ENCODE data around the gene ARID1B.

- TF ChIP-seq MYBL2 (CRISPR knock-in tag; IDR thresholded peaks at IDR 0.05) (no peak), CBFB (CRISPR knock-in tag; IDR thresholded peaks at IDR 0.05; ENCODE audit: low read depth) (no peak), ETV6 (CRISPR knock-in tag; IDR thresholded peaks at IDR 0.05) (no peak), GTF2I (CRISPR knock-in tag; conservative IDR thresholded peaks at IDR 0.05) (no peak)
- TF ChIP-seq, protein P1, sequence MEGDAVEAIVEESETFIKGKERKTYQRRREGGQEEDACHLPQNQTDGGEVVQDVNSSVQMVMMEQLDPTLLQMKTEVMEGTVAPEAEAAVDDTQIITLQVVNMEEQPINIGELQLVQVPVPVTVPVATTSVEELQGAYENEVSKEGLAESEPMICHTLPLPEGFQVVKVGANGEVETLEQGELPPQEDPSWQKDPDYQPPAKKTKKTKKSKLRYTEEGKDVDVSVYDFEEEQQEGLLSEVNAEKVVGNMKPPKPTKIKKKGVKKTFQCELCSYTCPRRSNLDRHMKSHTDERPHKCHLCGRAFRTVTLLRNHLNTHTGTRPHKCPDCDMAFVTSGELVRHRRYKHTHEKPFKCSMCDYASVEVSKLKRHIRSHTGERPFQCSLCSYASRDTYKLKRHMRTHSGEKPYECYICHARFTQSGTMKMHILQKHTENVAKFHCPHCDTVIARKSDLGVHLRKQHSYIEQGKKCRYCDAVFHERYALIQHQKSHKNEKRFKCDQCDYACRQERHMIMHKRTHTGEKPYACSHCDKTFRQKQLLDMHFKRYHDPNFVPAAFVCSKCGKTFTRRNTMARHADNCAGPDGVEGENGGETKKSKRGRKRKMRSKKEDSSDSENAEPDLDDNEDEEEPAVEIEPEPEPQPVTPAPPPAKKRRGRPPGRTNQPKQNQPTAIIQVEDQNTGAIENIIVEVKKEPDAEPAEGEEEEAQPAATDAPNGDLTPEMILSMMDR (IDR thresholded peaks at IDR 0.05) = no peak
- TF ChIP-seq, protein P2, sequence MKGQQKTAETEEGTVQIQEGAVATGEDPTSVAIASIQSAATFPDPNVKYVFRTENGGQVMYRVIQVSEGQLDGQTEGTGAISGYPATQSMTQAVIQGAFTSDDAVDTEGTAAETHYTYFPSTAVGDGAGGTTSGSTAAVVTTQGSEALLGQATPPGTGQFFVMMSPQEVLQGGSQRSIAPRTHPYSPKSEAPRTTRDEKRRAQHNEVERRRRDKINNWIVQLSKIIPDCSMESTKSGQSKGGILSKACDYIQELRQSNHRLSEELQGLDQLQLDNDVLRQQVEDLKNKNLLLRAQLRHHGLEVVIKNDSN (CRISPR knock-in tag; IDR thresholded peaks at IDR 0.05) = no peak
- TF ChIP-seq, protein P3, sequence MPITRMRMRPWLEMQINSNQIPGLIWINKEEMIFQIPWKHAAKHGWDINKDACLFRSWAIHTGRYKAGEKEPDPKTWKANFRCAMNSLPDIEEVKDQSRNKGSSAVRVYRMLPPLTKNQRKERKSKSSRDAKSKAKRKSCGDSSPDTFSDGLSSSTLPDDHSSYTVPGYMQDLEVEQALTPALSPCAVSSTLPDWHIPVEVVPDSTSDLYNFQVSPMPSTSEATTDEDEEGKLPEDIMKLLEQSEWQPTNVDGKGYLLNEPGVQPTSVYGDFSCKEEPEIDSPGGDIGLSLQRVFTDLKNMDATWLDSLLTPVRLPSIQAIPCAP (CRISPR knock-in tag; IDR thresholded peaks at IDR 0.05) = no peak
- TF ChIP-seq, protein P4, sequence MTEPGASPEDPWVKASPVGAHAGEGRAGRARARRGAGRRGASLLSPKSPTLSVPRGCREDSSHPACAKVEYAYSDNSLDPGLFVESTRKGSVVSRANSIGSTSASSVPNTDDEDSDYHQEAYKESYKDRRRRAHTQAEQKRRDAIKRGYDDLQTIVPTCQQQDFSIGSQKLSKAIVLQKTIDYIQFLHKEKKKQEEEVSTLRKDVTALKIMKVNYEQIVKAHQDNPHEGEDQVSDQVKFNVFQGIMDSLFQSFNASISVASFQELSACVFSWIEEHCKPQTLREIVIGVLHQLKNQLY (CRISPR knock-in tag; IDR thresholded peaks at IDR 0.05) = no peak
- TF ChIP-seq, protein P5, sequence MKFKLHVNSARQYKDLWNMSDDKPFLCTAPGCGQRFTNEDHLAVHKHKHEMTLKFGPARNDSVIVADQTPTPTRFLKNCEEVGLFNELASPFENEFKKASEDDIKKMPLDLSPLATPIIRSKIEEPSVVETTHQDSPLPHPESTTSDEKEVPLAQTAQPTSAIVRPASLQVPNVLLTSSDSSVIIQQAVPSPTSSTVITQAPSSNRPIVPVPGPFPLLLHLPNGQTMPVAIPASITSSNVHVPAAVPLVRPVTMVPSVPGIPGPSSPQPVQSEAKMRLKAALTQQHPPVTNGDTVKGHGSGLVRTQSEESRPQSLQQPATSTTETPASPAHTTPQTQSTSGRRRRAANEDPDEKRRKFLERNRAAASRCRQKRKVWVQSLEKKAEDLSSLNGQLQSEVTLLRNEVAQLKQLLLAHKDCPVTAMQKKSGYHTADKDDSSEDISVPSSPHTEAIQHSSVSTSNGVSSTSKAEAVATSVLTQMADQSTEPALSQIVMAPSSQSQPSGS (CRISPR knock-in tag; IDR thresholded peaks at IDR 0.05; ENCODE audit: borderline replicate concordance, low read depth) = no peak
Measured at GRCh38 chr6:157054531-157054979, 277.4 kb downstream of the ARID1B start.
